CD4-positive, alpha-beta T cell treated with Interleukin-10 for 1 hour (primary cell): Measurements from ENCODE around the gene SYTL1.
A peak's percentile ranks its signal among the peaks of the same experiment; 100 is the strongest.

ENCODE experiments used
- DNase-seq: peaks from one replicate; pipeline ENCODE4 v3.0.0-alpha.2; 2020

Gene SYTL1

GRCh38 chr1:27392096-27392777, 50.4 kb downstream of the SYTL1 start, which contains the start of gene GPR3:
Gene GPR3, plus strand, starts transcription at chr1:27392622. Its CDS starts 1,177 bp downstream, at chr1:27393799.
- peak; percentile 94 for DNase-seq

GRCh38 chr1:27392778-27393635, 51.2 kb downstream of the SYTL1 start:
- DNase-seq: no peak

GRCh38 chr1:27393641-27394281, 51.9 kb downstream of the SYTL1 start:
- no peak for DNase-seq

- DNase-seq: no peak
Measured at GRCh38 chr1:27394282-27394658, 52.4 kb downstream of the SYTL1 start.

GRCh38 chr1:27394925-27395324, 53.1 kb downstream of the SYTL1 start:
- DNase-seq: no peak

- DNase-seq: peak; percentile 87
Measured at GRCh38 chr1:27395441-27396195, 53.8 kb downstream of the SYTL1 start.

- DNase-seq: no peak
Measured at GRCh38 chr1:27397110-27397509, 55.3 kb downstream of the SYTL1 start.

- no peak for DNase-seq
Measured at GRCh38 chr1:27397749-27398148, 55.9 kb downstream of the SYTL1 start.

- no peak for DNase-seq
Measured at GRCh38 chr1:27398405-27399149, 56.8 kb downstream of the SYTL1 start.

- no peak for DNase-seq
Measured at GRCh38 chr1:27399251-27400025, 57.6 kb downstream of the SYTL1 start.

- DNase-seq: no peak
Measured at GRCh38 chr1:27400082-27400962, 58.5 kb downstream of the SYTL1 start.

- no peak for DNase-seq
Measured at GRCh38 chr1:27400963-27401341, 59.1 kb downstream of the SYTL1 start.

GRCh38 chr1:27402349-27402754, 60.5 kb downstream of the SYTL1 start:
- DNase-seq: no peak

- DNase-seq: no peak
Measured at GRCh38 chr1:27403065-27403726, 61.4 kb downstream of the SYTL1 start.
